Retinal pigment epithelial cell (primary cell): Measurements from ENCODE around the gene ANKLE1.

Experiments used
- DNase-seq: peaks from one replicate; pipeline ENCODE4 v3.0.0-alpha.2; 2010; ENCODE audit warnings: low read depth
- H3K4me3 ChIP-seq: 2 replicates; pipeline ENCODE4 v1.5.1; 2011; ENCODE audit warnings: mild to moderate bottlenecking, low read length, control low read depth, moderate library complexity
- TF ChIP-seq, protein P1 (sequence below): conservative IDR thresholded peaks from 2 replicates; pipeline ENCODE4 v1.5.1; 2011; ENCODE audit warnings: low read depth, low read length, control low read depth, inconsistent platforms

ANKLE1 gene

DNA sequence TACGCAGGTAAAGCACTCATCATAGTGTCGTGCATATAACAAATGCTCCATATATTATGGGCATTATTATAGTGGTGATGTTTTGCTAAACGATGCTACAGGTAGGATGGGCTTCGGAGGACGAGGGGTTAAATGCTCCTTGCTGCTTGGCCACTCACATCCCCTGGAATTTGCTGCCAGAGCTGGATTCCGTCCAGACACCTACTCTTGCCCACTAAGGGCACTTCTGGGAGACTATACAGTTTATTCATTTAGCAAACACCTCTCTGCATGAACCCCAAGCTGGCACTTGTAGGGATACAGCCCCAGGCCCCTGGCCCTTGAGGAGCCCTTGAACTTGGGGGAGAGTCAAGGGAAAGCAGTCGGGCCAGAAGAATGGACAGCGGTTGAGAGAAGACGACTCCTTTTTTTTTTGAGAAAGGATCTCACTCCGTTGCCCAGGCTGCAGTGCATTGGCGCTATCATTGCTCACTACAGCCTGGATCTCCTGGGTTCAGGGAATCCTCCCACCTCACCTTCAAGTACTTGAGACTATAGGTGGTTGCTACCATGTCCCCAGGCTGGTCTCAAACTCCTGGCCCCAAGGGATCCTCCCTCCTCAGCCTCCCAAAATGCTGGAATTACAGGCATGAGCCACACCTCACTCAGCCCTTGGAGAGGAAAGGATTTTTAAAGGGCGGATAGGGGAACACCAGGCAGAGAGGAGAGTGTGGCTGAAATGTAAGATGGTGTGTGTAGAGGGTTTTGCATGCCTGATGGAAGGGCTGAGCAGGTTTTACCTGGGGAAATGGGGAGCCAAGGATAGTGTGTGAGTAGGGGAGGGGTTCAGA is 22.9 kb downstream of the ANKLE1 start:
- DNase-seq = no peak
- no peak overlapping the region for H3K4me3 ChIP-seq
- TF ChIP-seq, protein P1, sequence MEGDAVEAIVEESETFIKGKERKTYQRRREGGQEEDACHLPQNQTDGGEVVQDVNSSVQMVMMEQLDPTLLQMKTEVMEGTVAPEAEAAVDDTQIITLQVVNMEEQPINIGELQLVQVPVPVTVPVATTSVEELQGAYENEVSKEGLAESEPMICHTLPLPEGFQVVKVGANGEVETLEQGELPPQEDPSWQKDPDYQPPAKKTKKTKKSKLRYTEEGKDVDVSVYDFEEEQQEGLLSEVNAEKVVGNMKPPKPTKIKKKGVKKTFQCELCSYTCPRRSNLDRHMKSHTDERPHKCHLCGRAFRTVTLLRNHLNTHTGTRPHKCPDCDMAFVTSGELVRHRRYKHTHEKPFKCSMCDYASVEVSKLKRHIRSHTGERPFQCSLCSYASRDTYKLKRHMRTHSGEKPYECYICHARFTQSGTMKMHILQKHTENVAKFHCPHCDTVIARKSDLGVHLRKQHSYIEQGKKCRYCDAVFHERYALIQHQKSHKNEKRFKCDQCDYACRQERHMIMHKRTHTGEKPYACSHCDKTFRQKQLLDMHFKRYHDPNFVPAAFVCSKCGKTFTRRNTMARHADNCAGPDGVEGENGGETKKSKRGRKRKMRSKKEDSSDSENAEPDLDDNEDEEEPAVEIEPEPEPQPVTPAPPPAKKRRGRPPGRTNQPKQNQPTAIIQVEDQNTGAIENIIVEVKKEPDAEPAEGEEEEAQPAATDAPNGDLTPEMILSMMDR = no peak

DNA sequence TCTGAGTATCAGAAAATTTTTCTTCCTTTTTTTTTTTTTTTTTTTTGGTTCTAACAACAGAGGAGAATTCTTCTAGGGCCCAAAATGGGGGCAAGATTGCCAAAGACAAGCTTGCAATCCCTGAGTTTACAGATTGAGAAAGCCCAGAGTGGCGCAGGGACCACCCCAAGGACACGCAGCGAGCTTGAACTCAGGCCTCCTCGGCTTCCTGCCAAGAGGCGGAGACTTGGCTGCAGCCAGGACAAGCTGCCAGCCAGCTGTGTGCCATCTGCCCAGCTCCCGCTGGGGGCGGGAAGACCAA is 23.5 kb downstream of the ANKLE1 start:
- TF ChIP-seq, protein P1 = no peak
- no peak for DNase-seq
- no peak overlapping the region for H3K4me3 ChIP-seq

DNA sequence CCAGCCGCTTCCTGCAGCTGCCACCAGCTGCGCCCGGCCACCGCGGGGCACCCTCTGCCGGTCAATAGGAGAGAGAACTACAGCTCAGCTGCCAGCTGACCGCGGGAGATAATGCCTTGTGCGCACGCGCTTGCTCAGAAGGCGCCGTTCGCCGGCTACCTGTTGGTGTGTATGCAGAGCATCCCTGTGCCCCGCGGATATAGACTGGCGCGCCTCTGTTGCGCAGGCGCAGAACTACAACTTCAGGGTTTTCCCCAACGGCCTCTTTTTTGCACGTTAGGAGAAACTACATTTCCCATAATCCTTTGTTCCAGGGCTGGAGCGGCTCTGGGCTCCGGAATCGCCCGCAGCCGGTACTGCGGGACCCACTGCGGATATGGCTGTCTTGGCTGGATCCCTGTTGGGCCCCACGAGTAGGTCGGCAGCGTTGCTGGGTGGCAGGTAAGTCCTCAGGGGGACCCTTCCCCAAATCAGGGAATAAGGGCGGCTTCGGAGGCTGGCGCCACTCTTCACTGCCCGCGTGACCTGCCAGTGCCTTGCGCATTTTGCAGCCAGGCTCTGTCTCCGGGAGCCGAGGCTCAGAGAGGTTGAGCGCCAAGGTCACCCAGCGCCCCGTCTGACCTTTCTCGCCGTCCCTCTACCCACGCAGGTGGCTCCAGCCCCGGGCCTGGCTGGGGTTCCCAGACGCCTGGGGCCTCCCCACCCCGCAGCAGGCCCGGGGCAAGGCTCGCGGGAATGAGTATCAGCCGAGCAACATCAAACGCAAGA is 24.0 kb downstream of the ANKLE1 start, which contains the start of gene MRPL34:
MRPL34 (plus strand) TSS at position 356 of the 768 bp plus-strand sequence; CDS start at position 377, 21 bp downstream.
- TF ChIP-seq, protein P1 = peak; percentile 83
- peak; percentile 95 for DNase-seq
- H3K4me3 ChIP-seq = peak within 1 kb of the TSS; percentile 79

DNA sequence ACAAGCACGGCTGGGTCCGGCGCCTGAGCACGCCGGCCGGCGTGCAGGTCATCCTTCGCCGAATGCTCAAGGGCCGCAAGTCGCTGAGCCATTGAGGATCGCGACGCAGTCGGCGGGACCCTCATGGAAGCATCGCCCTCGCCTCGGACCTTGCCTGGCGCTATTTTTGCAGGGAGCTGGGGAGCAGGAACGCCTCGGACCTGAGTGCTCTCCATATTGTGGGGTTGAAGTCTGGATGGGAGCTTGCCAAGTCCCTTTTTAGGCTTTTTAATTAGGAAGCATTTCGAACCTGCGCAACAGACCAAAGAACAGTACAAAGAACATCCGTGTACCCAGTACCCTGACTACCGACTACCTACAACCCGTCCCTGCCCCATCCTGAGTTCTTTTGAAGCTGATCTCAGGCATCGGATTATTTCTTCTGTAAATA is 24.6 kb downstream of the ANKLE1 start:
- TF ChIP-seq, protein P1 = no peak
- peak overlapping the region; percentile 79 for H3K4me3 ChIP-seq
- DNase-seq = no peak

DNA sequence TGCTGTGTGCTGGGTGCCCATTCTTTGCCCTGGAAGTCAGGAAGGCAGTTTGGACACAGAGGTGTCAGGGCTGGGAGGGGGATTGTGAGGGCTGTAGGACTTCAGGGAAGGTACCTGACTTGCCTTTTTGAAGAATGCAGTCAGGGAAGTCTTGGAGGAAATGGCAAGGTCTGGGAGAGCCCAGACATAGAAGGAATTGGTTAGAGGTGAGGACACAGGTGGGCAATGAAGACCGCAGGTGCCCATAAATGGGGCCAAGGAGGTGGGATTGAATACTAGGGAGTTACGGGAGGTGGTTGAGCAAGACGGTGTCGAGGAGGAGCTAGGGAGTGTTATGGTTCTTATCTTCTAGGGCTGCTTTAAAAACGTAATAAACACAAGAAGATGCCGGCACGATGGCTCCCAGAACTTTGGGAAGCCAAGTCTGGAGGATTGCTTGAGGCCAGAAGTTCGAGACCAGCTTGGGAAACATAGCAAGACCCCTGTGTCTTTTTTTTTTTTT is 26.2 kb downstream of the ANKLE1 start:
- no peak overlapping the region for H3K4me3 ChIP-seq
- no peak for DNase-seq
- TF ChIP-seq, protein P1 = no peak

DNA sequence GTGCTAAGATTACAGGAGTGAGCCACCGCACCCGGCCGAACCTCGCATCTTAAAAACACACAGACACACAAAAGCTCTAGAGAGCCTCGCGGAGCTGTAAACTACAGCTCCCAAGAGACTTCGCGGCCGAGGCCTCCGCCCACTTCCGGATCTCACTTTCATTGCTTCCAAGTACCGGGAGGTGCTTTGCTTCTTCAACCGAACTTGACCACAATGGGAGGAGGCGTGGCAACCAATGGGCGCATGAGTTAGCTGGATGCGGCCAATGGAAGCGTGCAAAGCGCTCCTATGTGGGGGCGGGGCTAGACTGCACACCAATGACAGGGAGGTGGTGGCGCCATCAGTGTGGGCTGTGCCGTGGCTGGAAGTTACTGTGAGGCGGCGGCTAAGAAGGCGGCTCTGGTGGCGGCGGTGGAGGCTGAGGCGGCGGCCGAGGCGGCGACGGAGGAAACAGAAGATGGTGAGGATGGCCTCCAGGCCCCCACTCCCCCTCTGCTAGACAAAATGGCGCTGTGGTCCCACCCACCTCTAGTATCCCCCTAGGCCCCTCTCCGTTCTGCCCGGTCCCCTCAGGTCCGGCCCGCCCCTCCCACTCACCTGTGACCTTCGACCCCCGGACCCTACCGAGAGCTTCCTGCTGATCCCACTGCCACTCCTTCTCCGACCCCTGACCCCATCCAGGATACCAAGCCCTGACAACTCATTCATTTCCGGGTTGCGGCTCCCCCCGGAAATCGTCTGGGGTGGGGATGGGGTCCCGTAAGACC is 27.7 kb downstream of the ANKLE1 start, which contains the start of gene DDA1:
DDA1 (plus strand) TSS at position 366 of the 767 bp plus-strand sequence; CDS start at position 458, 92 bp downstream.
- peak; percentile 99 for DNase-seq
- TF ChIP-seq, protein P1 = no peak
- H3K4me3 ChIP-seq = peak within 1 kb of the TSS; percentile 93
